NCI-H2227 (cell line): Measurements from ENCODE around the gene NAV2.
A peak's percentile ranks its signal among the peaks of the same experiment; 100 is the strongest.

Experiments used
- DNase-seq: peaks from one replicate; lab custom pipeline; 2025; ENCODE audit not compliant: unreplicated experiment; lab: John Stamatoyannopoulos, UW

Gene NAV2

GRCh38 chr11:19853016-19853415 lies 140.4 kb downstream of the NAV2 start:
- DNase-seq = no peak

GRCh38 chr11:19853920-19854319 lies 141.3 kb downstream of the NAV2 start:
- no peak for DNase-seq

GRCh38 chr11:19861171-19861570 lies 148.5 kb downstream of the NAV2 start:
- no peak for DNase-seq

GRCh38 chr11:19862091-19862490 lies 149.5 kb downstream of the NAV2 start:
- DNase-seq = no peak

- no peak for DNase-seq
Measured at GRCh38 chr11:19864141-19865140, 151.8 kb downstream of the NAV2 start.

GRCh38 chr11:19866037-19866436 lies 153.4 kb downstream of the NAV2 start:
- no peak for DNase-seq

- no peak for DNase-seq
Measured at GRCh38 chr11:19866521-19866920, 153.9 kb downstream of the NAV2 start.

- no peak for DNase-seq
Measured at GRCh38 chr11:19867064-19867463, 154.4 kb downstream of the NAV2 start.

GRCh38 chr11:19868281-19868821 lies 155.7 kb downstream of the NAV2 start:
- DNase-seq = peak; percentile 42

- no peak for DNase-seq
Measured at GRCh38 chr11:19868871-19869270, 156.2 kb downstream of the NAV2 start.

- no peak for DNase-seq
Measured at GRCh38 chr11:19869466-19869865, 156.8 kb downstream of the NAV2 start.

- no peak for DNase-seq
Measured at GRCh38 chr11:19869946-19870589, 157.4 kb downstream of the NAV2 start.

- no peak for DNase-seq
Measured at GRCh38 chr11:19871531-19871930, 158.9 kb downstream of the NAV2 start.

GRCh38 chr11:19872512-19873145 lies 160.0 kb downstream of the NAV2 start:
- no peak for DNase-seq

GRCh38 chr11:19873730-19874129 lies 161.1 kb downstream of the NAV2 start:
- no peak for DNase-seq

- no peak for DNase-seq
Measured at GRCh38 chr11:19874266-19874665, 161.6 kb downstream of the NAV2 start.

- no peak for DNase-seq
Measured at GRCh38 chr11:19876750-19877149, 164.1 kb downstream of the NAV2 start.

GRCh38 chr11:19878520-19878919 lies 165.9 kb downstream of the NAV2 start:
- DNase-seq = no peak

- DNase-seq = no peak
Measured at GRCh38 chr11:19879307-19880087, 166.9 kb downstream of the NAV2 start.

- DNase-seq = no peak
Measured at GRCh38 chr11:19880088-19880345, 167.4 kb downstream of the NAV2 start.

GRCh38 chr11:19881177-19881576 lies 168.5 kb downstream of the NAV2 start:
- no peak for DNase-seq
